DOHH2 (cell line): Measurements from ENCODE around the gene DIDO1.

ENCODE experiments used
- H3F3A ChIP-seq: fragments of 200-600 bp; sonication (generic), shearing (Covaris generic); 2 replicates; pipeline ENCODE4 v1.6.0; 2016; ENCODE audit warnings: antibody characterized with exemption, mild to moderate bottlenecking; ENCODE audit not compliant: control insufficient read depth, insufficient read depth
- H3K27ac ChIP-seq: fragments of 200-600 bp; sonication (generic); 2 replicates; pipeline ENCODE4 v1.5.1; 2014; ENCODE audit warnings: low read depth, mild to moderate bottlenecking, low read length, moderate library complexity
- H3K27me3 ChIP-seq: fragments of 200-600 bp; sonication (generic); 2 replicates; pipeline ENCODE4 v1.6.1; 2014; ENCODE audit warnings: mild to moderate bottlenecking, low read length, mixed read lengths; ENCODE audit not compliant: control insufficient read depth
- H3K36me3 ChIP-seq: fragments of 200-600 bp; sonication (generic); 2 replicates; pipeline ENCODE4 v1.6.1; 2014; ENCODE audit warnings: mild to moderate bottlenecking, low read length, moderate library complexity, mixed read lengths; ENCODE audit not compliant: control insufficient read depth
- H3K4me1 ChIP-seq: fragments of 200-600 bp; sonication (generic); 2 replicates; pipeline ENCODE4 v1.6.1; 2014; ENCODE audit warnings: mild to moderate bottlenecking, low read length, mixed read lengths; ENCODE audit not compliant: control insufficient read depth
- H3K4me2 ChIP-seq: fragments of 200-600 bp; sonication (generic); 2 replicates; pipeline ENCODE4 v1.6.0; 2014; ENCODE audit warnings: mild to moderate bottlenecking, low read length, moderate library complexity
- H3K4me3 ChIP-seq: fragments of 200-600 bp; sonication (generic); 2 replicates; pipeline ENCODE4 v1.5.1; 2014; ENCODE audit warnings: mild to moderate bottlenecking, low read length, mixed read lengths
- H3K79me2 ChIP-seq: fragments of 200-600 bp; sonication (generic); 2 replicates; pipeline ENCODE4 v1.6.1; 2014; ENCODE audit warnings: mild to moderate bottlenecking, low read length, mixed read lengths; ENCODE audit not compliant: control insufficient read depth
- H3K9me2 ChIP-seq: fragments of 200-600 bp; sonication (generic); replicated peaks from 2 replicates; pipeline ENCODE4 v1.6.1; 2014; ENCODE audit warnings: mild to moderate bottlenecking, low read length, mixed read lengths; ENCODE audit not compliant: control insufficient read depth
- H3K9me3 ChIP-seq: fragments of 200-600 bp; sonication (generic); 2 replicates; pipeline ENCODE4 v1.6.1; 2014; ENCODE audit warnings: antibody characterized with exemption, low read length, mixed read lengths; ENCODE audit not compliant: control insufficient read depth, insufficient read depth
- H4K20me1 ChIP-seq: fragments of 200-600 bp; sonication (generic); 2 replicates; pipeline ENCODE4 v1.6.0; 2014; ENCODE audit warnings: low read depth, mild to moderate bottlenecking, antibody characterized with exemption, low read length, moderate library complexity; ENCODE audit not compliant: control insufficient read depth, insufficient read depth
- CTCF ChIP-seq: fragments of 200-600 bp; sonication (generic); IDR thresholded peaks from one replicate; pipeline ENCODE4 v1.5.1; 2014; ENCODE audit warnings: antibody characterized with exemption, mild to moderate bottlenecking, low read depth, low read length; ENCODE audit not compliant: poor library complexity, severe bottlenecking
- EZH2phosphoT487 ChIP-seq: fragments of 200-600 bp; sonication (generic); IDR thresholded peaks from 2 replicates; pipeline ENCODE4 v1.6.1; 2017; ENCODE audit warnings: borderline replicate concordance, mild to moderate bottlenecking, antibody characterized with exemption, low read length, moderate library complexity, mixed read lengths

The DIDO1 gene

GRCh38 chr20:62839261-62839660, 87.0 kb downstream of the DIDO1 start:
- Histone ChIP-seq H3K9me3 (no peaks in the 10 kb centered on the region), H3F3A (peaks cover 3% of the 10 kb centered on the region; the same call in 1 of the 2 replicates), H3K79me2 (no peaks in the 10 kb centered on the region), H4K20me1 (no peaks in the 10 kb centered on the region), H3K27ac (no peak overlapping the region), H3K36me3 (no peaks in the 10 kb centered on the region), H3K9me2 (no peaks in the 10 kb centered on the region), H3K27me3 (no peaks in the 10 kb centered on the region), H3K4me1 (no peaks in the 10 kb centered on the region), H3K4me3 (no peak overlapping the region), H3K4me2 (no peak overlapping the region)
- TF ChIP-seq EZH2phosphoT487 (no peak), CTCF (no peak)

- Histone ChIP-seq H3K9me3 (no peaks in the 10 kb centered on the region), H3K4me1 (no peaks in the 10 kb centered on the region), H4K20me1 (no peaks in the 10 kb centered on the region), H3F3A (peaks cover 3% of the 10 kb centered on the region; the same call in 1 of the 2 replicates), H3K79me2 (no peaks in the 10 kb centered on the region), H3K27me3 (no peaks in the 10 kb centered on the region), H3K36me3 (no peaks in the 10 kb centered on the region), H3K9me2 (no peaks in the 10 kb centered on the region), H3K4me3 (no peak overlapping the region), H3K27ac (no peak overlapping the region), H3K4me2 (no peak overlapping the region)
- TF ChIP-seq CTCF (no peak), EZH2phosphoT487 (no peak)
Observed at GRCh38 chr20:62838128-62838891, 88.0 kb downstream of the DIDO1 start.

GRCh38 chr20:62837790-62838127, 88.5 kb downstream of the DIDO1 start:
- TF ChIP-seq EZH2phosphoT487: no peak
- TF ChIP-seq CTCF: no peak
- H3K4me3 ChIP-seq: no peak overlapping the region
- H3K4me1 ChIP-seq: peaks cover 5% of the 10 kb centered on the region
- no peak overlapping the region for H3K27ac ChIP-seq
- H3K4me2 ChIP-seq: no peak overlapping the region
- H3F3A ChIP-seq: peaks cover 3% of the 10 kb centered on the region; the same call in 1 of the 2 replicates
- H3K27me3 ChIP-seq: no peaks in the 10 kb centered on the region
- H3K36me3 ChIP-seq: no peaks in the 10 kb centered on the region
- H3K9me2 ChIP-seq: no peaks in the 10 kb centered on the region
- H4K20me1 ChIP-seq: no peaks in the 10 kb centered on the region
- no peaks in the 10 kb centered on the region for H3K79me2 ChIP-seq
- H3K9me3 ChIP-seq: no peaks in the 10 kb centered on the region
